ENCODE data around the gene GRAP2.

Gene GRAP2

DNA sequence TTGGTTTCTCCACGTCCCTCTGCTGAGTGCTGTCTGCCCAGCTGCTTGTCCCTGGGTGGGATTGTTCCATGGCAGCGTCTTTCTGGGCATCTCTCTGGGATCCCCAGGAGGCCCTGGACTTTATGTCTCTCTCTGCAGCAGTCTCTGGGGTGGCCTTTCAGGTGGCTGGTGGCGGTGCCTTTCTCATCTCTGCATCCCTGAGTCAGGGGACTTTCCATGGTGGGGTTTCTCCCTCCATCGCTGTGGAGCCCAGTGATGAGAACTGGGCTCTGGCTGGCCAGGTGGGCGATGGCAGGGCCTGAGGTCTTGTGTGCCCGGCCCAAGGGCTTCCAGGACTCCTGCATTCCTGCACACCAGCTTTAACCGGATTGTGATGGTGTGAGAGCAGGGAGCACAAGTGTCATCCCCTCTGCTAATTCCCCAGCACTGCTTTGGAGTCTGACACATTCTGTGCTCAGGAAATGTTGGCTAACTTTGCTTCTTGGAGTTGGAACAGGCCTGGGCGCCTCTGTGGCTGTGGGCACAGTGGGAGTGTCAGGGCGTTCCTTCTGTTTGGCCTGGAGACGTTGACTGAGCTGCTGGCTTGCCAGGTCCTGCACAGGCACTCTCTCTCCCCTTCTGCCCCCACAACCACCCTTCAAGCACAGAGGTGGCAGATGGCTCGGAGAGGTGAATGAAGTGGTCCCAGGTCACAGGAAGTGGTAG lies 121.8 kb downstream of the GRAP2 start:
- no peak for DNase-seq

Data from NCI-H1105 treated with DMSO at 0.1 percent for 48 hours (cell line).